Adrenal gland (tissue), 12 donors: ENCODE results near the gene CNTN2. TPM values are rescaled to one million over a fixed set of nuclear protein-coding genes. Genes with fewer than 3 reads are reported as not detected.

Experiments used
- DNase-seq, 7 donors: peaks; one replicate each; pipeline ENCODE4 v3.0.0-alpha.2; 2019 to 2020
- H3K27ac ChIP-seq, 5 donors: fragments of 200-600 bp; sonication (generic) in 4 of 5; 1 replicate in 3 of 5; 2 replicates in 2 of 5; pipeline versions ENCODE4 v1.5.1 to v1.8.0; 2016 to 2020; ENCODE audit warnings: mild to moderate bottlenecking in 1 of 5
- H3K27me3 ChIP-seq: fragments of 200-600 bp; 2 replicates; pipeline ENCODE4 v1.8.0; 2021
- H3K36me3 ChIP-seq, 2 donors: fragments of 200-600 bp; replicated peaks in 1 of 2; 1 replicate in 1 of 2; 2 replicates in 1 of 2; pipeline versions ENCODE4 v1.5.1 to v1.8.0; 2018 to 2022
- H3K4me1 ChIP-seq, 2 donors: fragments of 200-600 bp; replicated peaks in 1 of 2; 1 replicate in 1 of 2; 2 replicates in 1 of 2; pipeline versions ENCODE4 v1.5.1 to v1.8.0; 2018 to 2021
- H3K4me3 ChIP-seq, 4 donors: fragments of 200-600 bp; sonication (generic) in 3 of 4; one replicate each; pipeline ENCODE4 v1.5.1; 2016 to 2018
- H3K9me3 ChIP-seq, 3 donors: fragments of 200-600 bp; sonication (generic) in 1 of 3; replicated peaks in 1 of 3; 1 replicate in 2 of 3; 2 replicates in 1 of 3; pipeline versions ENCODE4 v1.5.1 to v1.8.0; 2016 to 2021
- POLR2A ChIP-seq, 2 donors: fragments of 450-650 bp; IDR thresholded peaks; one replicate each; pipeline ENCODE4 v1.6.1; 2017; ENCODE audit warnings: antibody characterized with exemption in 2 of 2, mild to moderate bottlenecking in 2 of 2, moderate library complexity in 1 of 2
- WGBS, 4 donors: extraction: QIAGEN DNeasy Blood & Tissue Kit in 2 of 4; methylation state at CpG; one replicate each; pipeline versions ENCODE4 v1.1.5 to v1.1.7; 2013 to 2017; 5-methylcytosine and 5-hydroxymethylcytosine counted together
- intact Hi-C, 2 donors: fragments of 100-400 bp; cut with DNase I; formaldehyde crosslinking; loops; one replicate each; pipeline versions ENCODE4 v1.14.1 to v1.15.0; 2022 to 2023
- polyA plus RNA-seq, 3 donors: library from polyadenylated mRNA; stranded (reverse); fragments of 200-250 nt in 2 of 3; fragments of 350-450 nt in 1 of 3; fragmentation: Illumina TruSeq in 1 of 3; extraction: RNeasy Lipid Tissue Mini Kit (QIAGEN cat#74804) in 1 of 3; gene quantifications; one replicate each; pipeline ENCODE4 v1.2.3, GENCODE V29; 2013 to 2014
- total RNA-seq, 9 donors: library from RNA; depleted of rRNA in 4 of 9; stranded (reverse); fragments of >200 nt in 4 of 9; fragments of 120-200 nt in 1 of 9; fragmentation: NEBNext Ultra II Directional in 1 of 9; extraction: Animal tissue kit (Norgen Biotek cat#: 25700) in 1 of 9; gene quantifications; one replicate each; pipeline versions ENCODE4 v1.1.0 to v1.2.4, GENCODE V29; 2013 to 2023
- TF ChIP-seq, protein P1 (sequence below), 6 experiments: fragments of 450-650 bp in 4 of 6; fragments of 200-600 bp in 2 of 6; sonication (generic) in 1 of 6; IDR thresholded peaks; 1 replicate in 5 of 6; 2 replicates in 1 of 6; pipeline versions ENCODE4 v1.5.1 to v1.8.0; 2016 to 2021; ENCODE audit warnings: antibody characterized with exemption in 6 of 6, mild to moderate bottlenecking in 2 of 6, moderate library complexity in 1 of 6
- donor health status: healthy with polysubstance abuse.
- donor health status: Bipolar disorder and iron deficiency.
- donor health status: DM: yes; HTN: yes; CAD: no.
- donor health status: DM: no; HTN: no; CAD: no.
- donor health status: DM: no; HTN: no; CAD: no.
- donor health status: DM: yes; HTN: yes; CAD: no.

CNTN2 gene
- total and polyA plus RNA-seq, 12 donors = 0.08 to 3.2 (median 0.45) TPM; not detected in 1

DNA sequence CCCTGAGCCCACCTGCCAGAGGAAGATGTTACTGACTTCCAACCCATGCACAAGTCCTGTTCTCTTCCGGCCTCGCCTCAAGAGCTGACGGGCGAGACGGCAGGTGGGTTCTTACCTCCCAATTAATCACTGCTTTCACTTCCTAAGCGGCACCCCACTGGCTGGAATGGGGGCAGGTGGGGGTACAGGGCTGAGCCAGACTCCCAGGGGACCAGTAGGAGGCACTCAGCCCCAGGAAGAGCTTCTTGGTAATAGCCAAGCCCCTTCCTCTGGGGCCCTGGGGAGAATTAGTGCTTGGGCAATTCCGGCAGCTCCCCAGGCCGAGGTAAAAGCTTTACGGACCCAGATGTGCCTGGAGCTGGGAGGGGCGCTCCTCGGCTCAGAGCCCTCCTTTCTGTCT is 9.7 kb downstream of the CNTN2 start:
- WGBS, 4 donors = 83 to 92% (median 86%) methylated on average over 10 to 11 of the region's 11 CpGs
- Histone ChIP-seq H3K36me3 (no peaks in the 10 kb centered on the region), H3K4me3 (no peak overlapping the region), H3K4me1 (no peaks in the 10 kb centered on the region), H3K27me3 (no peaks in the 10 kb centered on the region), H3K9me3 (no peaks in the 10 kb centered on the region), H3K27ac (no peak overlapping the region)
- TF ChIP-seq, protein P1, sequence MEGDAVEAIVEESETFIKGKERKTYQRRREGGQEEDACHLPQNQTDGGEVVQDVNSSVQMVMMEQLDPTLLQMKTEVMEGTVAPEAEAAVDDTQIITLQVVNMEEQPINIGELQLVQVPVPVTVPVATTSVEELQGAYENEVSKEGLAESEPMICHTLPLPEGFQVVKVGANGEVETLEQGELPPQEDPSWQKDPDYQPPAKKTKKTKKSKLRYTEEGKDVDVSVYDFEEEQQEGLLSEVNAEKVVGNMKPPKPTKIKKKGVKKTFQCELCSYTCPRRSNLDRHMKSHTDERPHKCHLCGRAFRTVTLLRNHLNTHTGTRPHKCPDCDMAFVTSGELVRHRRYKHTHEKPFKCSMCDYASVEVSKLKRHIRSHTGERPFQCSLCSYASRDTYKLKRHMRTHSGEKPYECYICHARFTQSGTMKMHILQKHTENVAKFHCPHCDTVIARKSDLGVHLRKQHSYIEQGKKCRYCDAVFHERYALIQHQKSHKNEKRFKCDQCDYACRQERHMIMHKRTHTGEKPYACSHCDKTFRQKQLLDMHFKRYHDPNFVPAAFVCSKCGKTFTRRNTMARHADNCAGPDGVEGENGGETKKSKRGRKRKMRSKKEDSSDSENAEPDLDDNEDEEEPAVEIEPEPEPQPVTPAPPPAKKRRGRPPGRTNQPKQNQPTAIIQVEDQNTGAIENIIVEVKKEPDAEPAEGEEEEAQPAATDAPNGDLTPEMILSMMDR (IDR thresholded peaks at IDR 0.05) = no peak
- TF ChIP-seq POLR2A (IDR thresholded peaks at IDR 0.05) = no peak
- no peak for DNase-seq
- intact Hi-C loops = no loop called here

DNA sequence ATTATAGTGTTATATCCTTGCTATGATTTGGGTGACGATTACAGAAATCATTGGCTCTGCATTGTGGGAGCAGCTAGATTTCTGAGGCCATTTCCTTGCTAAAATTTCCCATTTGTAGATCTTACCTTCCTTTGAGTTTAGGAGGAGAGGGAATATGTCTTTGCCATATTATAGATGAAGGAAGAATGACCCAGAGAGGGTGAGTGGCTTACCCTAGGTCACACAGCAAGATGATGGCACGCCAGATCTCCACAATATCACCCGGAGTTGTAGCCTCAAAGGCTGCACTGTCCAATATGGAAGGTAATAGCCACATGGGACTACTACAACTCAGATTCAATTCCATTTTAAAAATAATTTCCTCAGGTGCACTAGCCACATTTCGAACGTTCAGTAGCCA is 10.3 kb downstream of the CNTN2 start:
- no peak for DNase-seq
- H3K4me3 ChIP-seq = no peak overlapping the region
- no peaks in the 10 kb centered on the region for H3K36me3 ChIP-seq
- no peaks in the 10 kb centered on the region for H3K27me3 ChIP-seq
- H3K4me1 ChIP-seq = no peaks in the 10 kb centered on the region
- no peaks in the 10 kb centered on the region for H3K9me3 ChIP-seq
- no peak for TF ChIP-seq POLR2A (IDR thresholded peaks at IDR 0.05)
- TF ChIP-seq, protein P1 (IDR thresholded peaks at IDR 0.05) = no peak
- intact Hi-C loops = no loop called here
- 86 to 92% (median 88%) methylated on average over 5 of the region's 5 CpGs for WGBS, 4 donors
- H3K27ac ChIP-seq = no peak overlapping the region

DNA sequence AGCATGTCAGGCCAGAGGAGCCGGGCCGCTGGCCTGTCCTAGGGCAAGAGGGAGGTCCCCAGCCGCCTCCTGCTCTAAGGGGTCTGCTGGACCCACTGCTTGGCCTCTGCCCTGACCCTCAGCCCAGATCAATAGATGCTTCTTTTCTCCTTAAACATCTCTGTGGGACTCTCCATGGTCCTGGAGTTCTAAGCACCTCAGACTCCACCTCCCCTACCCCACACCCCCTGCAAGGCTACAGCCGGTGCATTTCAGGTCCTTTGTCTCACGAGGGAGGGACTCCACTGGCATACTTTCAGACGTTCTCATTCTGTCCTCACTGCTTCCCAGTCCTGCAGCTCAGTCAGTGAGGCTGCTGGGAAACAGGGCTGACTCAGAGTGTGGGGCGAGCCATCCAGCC is 11.0 kb downstream of the CNTN2 start:
- TF ChIP-seq POLR2A (IDR thresholded peaks at IDR 0.05) = no peak
- TF ChIP-seq, protein P1 (IDR thresholded peaks at IDR 0.05) = no peak
- no peaks in the 10 kb centered on the region for H3K9me3 ChIP-seq
- no peaks in the 10 kb centered on the region for H3K4me1 ChIP-seq
- 52 to 70% (median 61%) methylated on average over 5 to 7 of the region's 7 CpGs for WGBS, 4 donors
- no peaks in the 10 kb centered on the region for H3K27me3 ChIP-seq
- no peak overlapping the region for H3K4me3 ChIP-seq
- DNase-seq = no peak
- no peak overlapping the region for H3K27ac ChIP-seq
- no peaks in the 10 kb centered on the region for H3K36me3 ChIP-seq
- intact Hi-C loops = no loop called here

DNA sequence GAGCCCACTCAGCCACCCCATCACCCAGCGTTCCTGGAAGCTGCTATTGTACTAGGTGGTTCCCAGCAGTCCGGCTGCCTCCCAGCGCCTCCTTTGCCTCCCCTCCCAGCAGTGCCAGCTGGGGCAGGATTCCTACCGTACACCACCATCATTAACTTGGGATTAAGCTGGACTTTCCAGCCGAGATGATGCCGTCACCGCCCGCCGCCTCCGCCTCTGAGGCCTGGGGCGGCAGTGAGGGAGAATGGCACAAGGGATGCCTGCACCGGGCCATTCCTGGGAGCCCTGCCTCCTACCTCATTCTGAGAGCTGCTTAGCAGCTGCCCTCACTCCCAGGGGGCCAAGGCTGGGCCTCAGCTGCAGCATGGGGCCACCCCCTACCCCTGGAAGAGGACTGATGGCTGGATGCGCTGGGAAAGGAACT is 13.2 kb downstream of the CNTN2 start:
- H3K36me3 ChIP-seq = no peaks in the 10 kb centered on the region
- intact Hi-C loops = no loop called here
- no peaks in the 10 kb centered on the region for H3K4me1 ChIP-seq
- TF ChIP-seq, protein P1 (IDR thresholded peaks at IDR 0.05) = no peak
- TF ChIP-seq POLR2A (IDR thresholded peaks at IDR 0.05) = no peak
- H3K9me3 ChIP-seq = no peaks in the 10 kb centered on the region
- no peak for DNase-seq
- no peak overlapping the region for H3K4me3 ChIP-seq
- H3K27me3 ChIP-seq = no peaks in the 10 kb centered on the region
- no peak overlapping the region for H3K27ac ChIP-seq
- 81 to 89% (median 85%) methylated on average over 13 of the region's 13 CpGs for whole genome bisulfite sequencing, 4 donors
